ENCODE measurements around the gene ADAP1. TPM values are rescaled to one million over a fixed set of nuclear protein-coding genes. Genes with fewer than 3 reads are reported as not detected.
"Not testable (repeated sequence)": the region's sequence is repeated elsewhere in the genome, so short reads cannot be mapped to it uniquely, and the experiment has no call there.

ADAP1 gene
- polyA plus RNA-seq (2013), result 9.3 TPM

- Histone ChIP-seq H3K9me3 (ENCODE audit: control extremely low read depth in 1 of 5, control insufficient read depth in 4 of 5, insufficient read depth in 2 of 5, low read depth in 1 of 5, low read length in 4 of 5) (no peaks in the 10 kb centered on the region), H3K4me3 (ENCODE audit: control insufficient read depth in 1 of 7, extremely low read depth in 1 of 7, insufficient read depth in 4 of 7, low read depth in 2 of 7, low read length in 6 of 7) (peak within 1 kb of the TSS; percentile 28 to 68 (median 55)), H3K4me1 (ENCODE audit: control extremely low read depth in 1 of 4, control insufficient read depth in 4 of 4, insufficient read depth in 4 of 4, low read length in 3 of 4) (peaks cover 0 to 25% (median 11%) of the 10 kb centered on the region in 4 experiments), H3K27me3 (replicated peaks in 2 of 5; ENCODE audit: control insufficient read depth in 4 of 5, insufficient read depth in 5 of 5, low read length in 4 of 5) (peaks cover 0 to 19% (median 0%) of the 10 kb centered on the region in 5 experiments), H3K27ac (ENCODE audit: insufficient read depth in 1 of 2, low read depth in 1 of 2, low read length in 2 of 2, poor library complexity in 1 of 2, severe bottlenecking in 2 of 2) (no peak within 1 kb of the TSS), H3K36me3 (ENCODE audit: control insufficient read depth in 4 of 4, insufficient read depth in 4 of 4, low read length in 3 of 4) (peaks cover 0 to 7% (median 0%) of the 10 kb centered on the region in 4 experiments)
- DNase-seq, result peak; percentile 72 to 84 (median 78)
- WGBS (ENCODE audit: insufficient coverage), result 9% methylated on average over 82 of the region's 115 CpGs
- ChIA-PET CTCF (interaction anchor here (1.0 to 7.0 kb wide), 8 partner anchors 12 to 189 kb away, joined by 3 to 45 read pairs (median 4); no protein-coding TSS in a partner anchor), POLR2A (interaction anchor here (1.2 kb wide), 1 partner anchor 31 kb away, joined by 3 read pairs; no protein-coding TSS in a partner anchor)
Observed at GRCh38 chr7:954330-955238, at the start of gene ADAP1. ADAP1 (minus strand) TSS chr7:954680; CDS start chr7:954477, 203 bp downstream.

- POLR2A ChIA-PET; DNase-seq; H3K9me3 ChIP-seq (ENCODE audit: control extremely low read depth in 1 of 5, control insufficient read depth in 4 of 5, insufficient read depth in 2 of 5, low read depth in 1 of 5, low read length in 4 of 5); H3K4me3 ChIP-seq (ENCODE audit: control insufficient read depth in 1 of 7, extremely low read depth in 1 of 7, insufficient read depth in 4 of 7, low read depth in 2 of 7, low read length in 6 of 7); H3K4me1 ChIP-seq (ENCODE audit: control extremely low read depth in 1 of 4, control insufficient read depth in 4 of 4, insufficient read depth in 4 of 4, low read length in 3 of 4); H3K27ac ChIP-seq (ENCODE audit: insufficient read depth in 1 of 2, low read depth in 1 of 2, low read length in 2 of 2, poor library complexity in 1 of 2, severe bottlenecking in 2 of 2); H3K27me3 ChIP-seq (replicated peaks in 2 of 5; ENCODE audit: control insufficient read depth in 4 of 5, insufficient read depth in 5 of 5, low read length in 4 of 5); CTCF ChIA-PET: not testable (repeated sequence)
- WGBS (ENCODE audit: insufficient coverage), result no CpG with 5 or more reads among the region's 7 CpGs
- peaks cover 0 to 25% (median 5%) of the 10 kb centered on the region in 4 experiments for H3K36me3 ChIP-seq (ENCODE audit: control insufficient read depth in 4 of 4, insufficient read depth in 4 of 4, low read length in 3 of 4)
Observed at GRCh38 chr7:1002445-1002844, 48.0 kb upstream of the ADAP1 start.

- peaks cover 0 to 21% (median 3%) of the 10 kb centered on the region in 4 experiments for H3K36me3 ChIP-seq (ENCODE audit: control insufficient read depth in 4 of 4, insufficient read depth in 4 of 4, low read length in 3 of 4)
- WGBS (ENCODE audit: insufficient coverage), result 100% methylated on average over 1 of the region's 4 CpGs
Observed at GRCh38 chr7:1002026-1002425, 47.5 kb upstream of the ADAP1 start.

GRCh38 chr7:1001069-1001770, 46.7 kb upstream of the ADAP1 start:
- H3K27ac ChIP-seq (ENCODE audit: insufficient read depth in 1 of 2, low read depth in 1 of 2, low read length in 2 of 2, poor library complexity in 1 of 2, severe bottlenecking in 2 of 2); H3K4me3 ChIP-seq (ENCODE audit: control insufficient read depth in 1 of 7, extremely low read depth in 1 of 7, insufficient read depth in 4 of 7, low read depth in 2 of 7, low read length in 6 of 7); H3K27me3 ChIP-seq (replicated peaks in 2 of 5; ENCODE audit: control insufficient read depth in 4 of 5, insufficient read depth in 5 of 5, low read length in 4 of 5); POLR2A ChIA-PET; CTCF ChIA-PET; H3K9me3 ChIP-seq (ENCODE audit: control extremely low read depth in 1 of 5, control insufficient read depth in 4 of 5, insufficient read depth in 2 of 5, low read depth in 1 of 5, low read length in 4 of 5): not testable (repeated sequence)
- DNase-seq, result peak in 1 of 3 donors; percentile 20
- 99% methylated on average over 8 of the region's 14 CpGs for WGBS (ENCODE audit: insufficient coverage)
- H3K4me1 ChIP-seq (ENCODE audit: control extremely low read depth in 1 of 4, control insufficient read depth in 4 of 4, insufficient read depth in 4 of 4, low read length in 3 of 4), result peaks cover 0 to 16% (median 12%) of the 10 kb centered on the region in 4 experiments
- H3K36me3 ChIP-seq (ENCODE audit: control insufficient read depth in 4 of 4, insufficient read depth in 4 of 4, low read length in 3 of 4), result peaks cover 0 to 16% (median 2%) of the 10 kb centered on the region in 4 experiments

More at GRCh38 chr7:1002026-1002425, 47.5 kb upstream of the ADAP1 start:
- DNase-seq; CTCF ChIA-PET; H3K4me3 ChIP-seq (ENCODE audit: control insufficient read depth in 1 of 7, extremely low read depth in 1 of 7, insufficient read depth in 4 of 7, low read depth in 2 of 7, low read length in 6 of 7); POLR2A ChIA-PET; H3K27ac ChIP-seq (ENCODE audit: insufficient read depth in 1 of 2, low read depth in 1 of 2, low read length in 2 of 2, poor library complexity in 1 of 2, severe bottlenecking in 2 of 2); H3K27me3 ChIP-seq (replicated peaks in 2 of 5; ENCODE audit: control insufficient read depth in 4 of 5, insufficient read depth in 5 of 5, low read length in 4 of 5); H3K9me3 ChIP-seq (ENCODE audit: control extremely low read depth in 1 of 5, control insufficient read depth in 4 of 5, insufficient read depth in 2 of 5, low read depth in 1 of 5, low read length in 4 of 5); H3K4me1 ChIP-seq (ENCODE audit: control extremely low read depth in 1 of 4, control insufficient read depth in 4 of 4, insufficient read depth in 4 of 4, low read length in 3 of 4): not testable (repeated sequence)

GRCh38 chr7:999941-1000935, 45.8 kb upstream of the ADAP1 start:
- no peak overlapping the region for H3K27ac ChIP-seq (ENCODE audit: insufficient read depth in 1 of 2, low read depth in 1 of 2, low read length in 2 of 2, poor library complexity in 1 of 2, severe bottlenecking in 2 of 2)
- WGBS (ENCODE audit: insufficient coverage), result 92% methylated on average over 40 of the region's 52 CpGs
- peaks cover 0 to 19% (median 2%) of the 10 kb centered on the region in 4 experiments for H3K36me3 ChIP-seq (ENCODE audit: control insufficient read depth in 4 of 4, insufficient read depth in 4 of 4, low read length in 3 of 4)
- H3K27me3 ChIP-seq (replicated peaks in 2 of 5; ENCODE audit: control insufficient read depth in 4 of 5, insufficient read depth in 5 of 5, low read length in 4 of 5), result no peaks in the 10 kb centered on the region
- no peaks in the 10 kb centered on the region for H3K9me3 ChIP-seq (ENCODE audit: control extremely low read depth in 1 of 5, control insufficient read depth in 4 of 5, insufficient read depth in 2 of 5, low read depth in 1 of 5, low read length in 4 of 5)
- ChIA-PET CTCF (no interaction called here), POLR2A (no interaction called here)
- no peak overlapping the region for H3K4me3 ChIP-seq (ENCODE audit: control insufficient read depth in 1 of 7, extremely low read depth in 1 of 7, insufficient read depth in 4 of 7, low read depth in 2 of 7, low read length in 6 of 7)
- DNase-seq, result no peak
- H3K4me1 ChIP-seq (ENCODE audit: control extremely low read depth in 1 of 4, control insufficient read depth in 4 of 4, insufficient read depth in 4 of 4, low read length in 3 of 4), result peaks cover 0 to 26% (median 13%) of the 10 kb centered on the region in 4 experiments

GRCh38 chr7:999149-999879, 44.8 kb upstream of the ADAP1 start:
- H3K9me3 ChIP-seq (ENCODE audit: control extremely low read depth in 1 of 5, control insufficient read depth in 4 of 5, insufficient read depth in 2 of 5, low read depth in 1 of 5, low read length in 4 of 5), result no peaks in the 10 kb centered on the region
- peaks cover 0 to 21% (median 2%) of the 10 kb centered on the region in 4 experiments for H3K36me3 ChIP-seq (ENCODE audit: control insufficient read depth in 4 of 4, insufficient read depth in 4 of 4, low read length in 3 of 4)
- no peak for DNase-seq
- ChIA-PET POLR2A (no interaction called here), CTCF (interaction anchor here (0.6 to 9.1 kb wide), 3 partner anchors 19 to 66 kb away, joined by 3 to 160 read pairs (median 3); no protein-coding TSS in a partner anchor)
- H3K4me3 ChIP-seq (ENCODE audit: control insufficient read depth in 1 of 7, extremely low read depth in 1 of 7, insufficient read depth in 4 of 7, low read depth in 2 of 7, low read length in 6 of 7), result no peak overlapping the region
- H3K27ac ChIP-seq (ENCODE audit: insufficient read depth in 1 of 2, low read depth in 1 of 2, low read length in 2 of 2, poor library complexity in 1 of 2, severe bottlenecking in 2 of 2), result no peak overlapping the region
- 96% methylated on average over 17 of the region's 28 CpGs for WGBS (ENCODE audit: insufficient coverage)
- H3K4me1 ChIP-seq (ENCODE audit: control extremely low read depth in 1 of 4, control insufficient read depth in 4 of 4, insufficient read depth in 4 of 4, low read length in 3 of 4), result peaks cover 0 to 26% (median 13%) of the 10 kb centered on the region in 4 experiments
- H3K27me3 ChIP-seq (replicated peaks in 2 of 5; ENCODE audit: control insufficient read depth in 4 of 5, insufficient read depth in 5 of 5, low read length in 4 of 5), result no peaks in the 10 kb centered on the region

All from common myeloid progenitor, CD34-positive (primary cell).